ENCODE data around the gene SNAPC3. TPM values are rescaled to one million over a fixed set of nuclear protein-coding genes. Genes with fewer than 3 reads are reported as not detected.
"Not testable (repeated sequence)": the region's sequence is repeated elsewhere in the genome, so short reads cannot be mapped to it uniquely, and the experiment has no call there.

SNAPC3 gene
- total and polyA plus RNA-seq, 2 of the 4 experiments (the other 2 are of a cell fraction): 22.0 to 31.0 TPM

DNA sequence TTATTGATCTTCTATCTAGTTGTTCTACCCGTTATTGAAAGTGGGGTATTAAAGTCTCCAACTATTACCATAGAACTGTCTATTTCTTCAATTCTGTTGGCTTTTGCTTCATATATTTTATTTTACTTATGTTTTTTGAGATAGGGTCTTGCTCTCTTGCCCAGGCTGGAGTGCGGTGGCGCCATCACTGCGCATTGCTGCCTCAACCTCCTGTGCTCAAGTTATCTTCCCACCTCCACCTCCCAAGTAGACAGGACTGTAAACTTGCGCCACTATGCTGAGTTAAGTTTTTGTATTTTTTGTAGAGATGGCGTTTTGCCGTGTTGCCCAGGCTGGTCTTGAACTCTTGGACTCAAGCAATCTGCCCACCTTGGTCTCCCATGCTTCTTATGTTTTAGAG, 16.2 kb downstream of the SNAPC3 start:
- no TSS peak for BruUV-seq (replicated peaks)
- TF ChIP-seq CEBPB (IDR thresholded peaks at IDR 0.05; ENCODE audit: low read depth, low read length): no peak
- TF ChIP-seq RCOR1 (IDR thresholded peaks at IDR 0.05; ENCODE audit: insufficient replicate concordance, low read length): no peak
- H3K36me3 ChIP-seq (ENCODE audit: control insufficient read depth, insufficient read depth, low read length): peaks cover 29% of the 10 kb centered on the region
- H3K9me1 ChIP-seq (ENCODE audit: insufficient read depth, low read length): no peaks in the 10 kb centered on the region
- H3K4me1 ChIP-seq (ENCODE audit: control insufficient read depth, insufficient read depth, low read length): no peaks in the 10 kb centered on the region
- no peak overlapping the region for H3K23ac ChIP-seq (ENCODE audit: low read depth, low read length)
- in situ Hi-C loops (cut with MboI; ENCODE audit: low sequenced_read_pairs) (no loop called here), dilution Hi-C loops (cut with HindIII; ENCODE audit: low sequenced_read_pairs, unreplicated experiment) (no loop called here), intact Hi-C loops (cut with micrococcal nuclease) (no loop called here)
- no peak overlapping the region for H2AK5ac ChIP-seq (ENCODE audit: low read depth, low read length)
- no peak for ATAC-seq (ENCODE audit: low read depth)
- no peaks in the 10 kb centered on the region for H3K9me3 ChIP-seq (ENCODE audit: control insufficient read depth, insufficient read depth, low read length)
- no peak overlapping the region for H2AK9ac ChIP-seq (replicated peaks; ENCODE audit: low read depth, low read length, poor library complexity)
- no peak overlapping the region for H2BK120ac ChIP-seq (ENCODE audit: low read depth, low read length)
- H4K8ac ChIP-seq (ENCODE audit: low read depth in 2 of 2, low read length in 2 of 2): no peak overlapping the region
- no peak overlapping the region for H2AFZ ChIP-seq (replicated peaks; ENCODE audit: low read length, poor library complexity)
- H3K14ac ChIP-seq (replicated peaks; ENCODE audit: low read depth, low read length): no peak overlapping the region
- H3K4ac ChIP-seq (ENCODE audit: low read depth, low read length): no peak overlapping the region
- H3K27ac ChIP-seq (ENCODE audit: insufficient read depth, low read length): no peak overlapping the region
- CTCF ChIA-PET: no interaction called here
- no peak overlapping the region for H4K5ac ChIP-seq (ENCODE audit: low read depth, low read length)
- no peak overlapping the region for H2BK15ac ChIP-seq (ENCODE audit: low read depth, low read length)
- POLR2A ChIA-PET (ENCODE audit: unreplicated experiment): no interaction called here
- H3K9ac ChIP-seq (ENCODE audit: low read depth, low read length): no peak overlapping the region
- H3K56ac ChIP-seq (ENCODE audit: extremely low read depth, insufficient read depth, low read length): no peak overlapping the region
- H2BK20ac ChIP-seq (ENCODE audit: low read depth, low read length): no peak overlapping the region
- H3K27me3 ChIP-seq (ENCODE audit: control insufficient read depth, insufficient read depth, low read length): no peaks in the 10 kb centered on the region
- no peak overlapping the region for H3K18ac ChIP-seq (ENCODE audit: low read depth, low read length)
- no peak overlapping the region for H4K91ac ChIP-seq (ENCODE audit: insufficient read depth, low read depth, low read length)
- no peak for DNase-seq
- H3K79me1 ChIP-seq (ENCODE audit: low read depth in 1 of 2, low read length in 2 of 2): peaks cover 6 to 28% of the 10 kb centered on the region in 2 experiments
- no CpG with 5 or more reads among the region's 7 CpGs for WGBS, 2 experiments (ENCODE audit: extremely low coverage in 2 of 2, insufficient read length in 1 of 2)
- H2BK5ac ChIP-seq (ENCODE audit: low read depth, low read length, poor library complexity, severe bottlenecking): no peak overlapping the region
- H3K4me3 ChIP-seq (ENCODE audit: insufficient read depth, low read depth, low read length): no peak overlapping the region
- H3K4me2 ChIP-seq (ENCODE audit: low read depth, low read length): no peak overlapping the region
- H4K20me1 ChIP-seq (ENCODE audit: insufficient read depth, low read length): peaks cover 14% of the 10 kb centered on the region

DNA sequence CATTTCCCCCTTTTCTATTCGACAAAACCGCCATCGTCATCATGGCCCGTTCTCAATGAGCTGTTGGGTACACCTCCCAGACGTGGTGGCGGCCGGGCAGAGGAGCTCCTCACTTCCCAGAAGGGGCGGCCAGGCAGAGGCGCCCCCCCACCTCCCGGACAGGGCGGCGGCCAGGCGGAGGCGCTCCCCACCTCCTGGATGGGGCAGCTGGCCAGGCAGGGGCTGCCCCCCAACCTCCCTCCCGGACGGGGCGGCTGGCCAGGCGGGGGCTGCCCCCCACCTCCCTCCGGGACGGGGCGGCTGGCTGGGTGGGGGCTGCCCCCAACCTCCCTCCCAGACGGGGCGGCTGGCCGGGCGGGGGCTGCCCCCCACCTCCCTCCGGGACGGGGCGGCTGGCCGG, 19.2 kb downstream of the SNAPC3 start:
- dilution Hi-C loops (cut with HindIII; ENCODE audit: low sequenced_read_pairs, unreplicated experiment); H3K9me3 ChIP-seq (ENCODE audit: control insufficient read depth, insufficient read depth, low read length): not testable (repeated sequence)
- 100% methylated on average over 1 of the region's 29 CpGs; no CpG with 5 or more reads in 1 of the 2 experiments for WGBS, 2 experiments (ENCODE audit: extremely low coverage in 2 of 2, insufficient read length in 1 of 2)

More for the DNA sequence above, 19.2 kb downstream of the SNAPC3 start:
- H3K18ac ChIP-seq (ENCODE audit: low read depth, low read length); ATAC-seq (ENCODE audit: low read depth); H4K91ac ChIP-seq (ENCODE audit: insufficient read depth, low read depth, low read length); H2AFZ ChIP-seq (replicated peaks; ENCODE audit: low read length, poor library complexity); DNase-seq; H3K4me2 ChIP-seq (ENCODE audit: low read depth, low read length); H3K4me1 ChIP-seq (ENCODE audit: control insufficient read depth, insufficient read depth, low read length); H3K27me3 ChIP-seq (ENCODE audit: control insufficient read depth, insufficient read depth, low read length); H3K4ac ChIP-seq (ENCODE audit: low read depth, low read length); H2BK20ac ChIP-seq (ENCODE audit: low read depth, low read length); H2AK5ac ChIP-seq (ENCODE audit: low read depth, low read length); in situ Hi-C loops (cut with MboI; ENCODE audit: low sequenced_read_pairs); BruUV-seq (replicated peaks); H3K23ac ChIP-seq (ENCODE audit: low read depth, low read length); H3K56ac ChIP-seq (ENCODE audit: extremely low read depth, insufficient read depth, low read length); CTCF ChIA-PET; H2BK120ac ChIP-seq (ENCODE audit: low read depth, low read length); intact Hi-C loops (cut with micrococcal nuclease); POLR2A ChIA-PET (ENCODE audit: unreplicated experiment); H3K4me3 ChIP-seq (ENCODE audit: insufficient read depth, low read depth, low read length); H2AK9ac ChIP-seq (replicated peaks; ENCODE audit: low read depth, low read length, poor library complexity); H2BK15ac ChIP-seq (ENCODE audit: low read depth, low read length); H2BK5ac ChIP-seq (ENCODE audit: low read depth, low read length, poor library complexity, severe bottlenecking); H3K9me1 ChIP-seq (ENCODE audit: insufficient read depth, low read length); H4K8ac ChIP-seq (ENCODE audit: low read depth in 2 of 2, low read length in 2 of 2); H3K9ac ChIP-seq (ENCODE audit: low read depth, low read length); H3K27ac ChIP-seq (ENCODE audit: insufficient read depth, low read length); H4K5ac ChIP-seq (ENCODE audit: low read depth, low read length); H3K14ac ChIP-seq (replicated peaks; ENCODE audit: low read depth, low read length): not testable (repeated sequence)
- H3K79me1 ChIP-seq (ENCODE audit: low read depth in 1 of 2, low read length in 2 of 2): peaks cover 14 to 39% of the 10 kb centered on the region in 2 experiments
- peaks cover 14% of the 10 kb centered on the region; the same call in 1 of the 2 replicates for H4K20me1 ChIP-seq (ENCODE audit: insufficient read depth, low read length)
- H3K36me3 ChIP-seq (ENCODE audit: control insufficient read depth, insufficient read depth, low read length): peaks cover 37% of the 10 kb centered on the region

All from IMR-90 (cell line).